Mucosa of descending colon (tissue), 3 donors: ENCODE measurements around the gene TRIM2. TPM values are rescaled to one million over a fixed set of nuclear protein-coding genes. Genes with fewer than 3 reads are reported as not detected.

ENCODE experiments used
- ATAC-seq: fragments of 200-7000 bp; cut with Tn5 transposase; one replicate; pipeline ENCODE4 v1.9.1; 2020; ENCODE audit warnings: mild to moderate bottlenecking, moderate library complexity
- DNase-seq, 3 donors: peaks; one replicate each; pipeline ENCODE4 v3.0.0-alpha.2; 2020
- H3K36me3 ChIP-seq: fragments of 200-600 bp; one replicate; pipeline ENCODE4 v1.8.0; 2021; ENCODE audit warnings: low read depth, mild to moderate bottlenecking
- H3K4me1 ChIP-seq: fragments of 200-600 bp; one replicate; pipeline ENCODE4 v1.8.0; 2021; ENCODE audit warnings: low read depth, mild to moderate bottlenecking
- H3K4me3 ChIP-seq: fragments of 200-600 bp; one replicate; pipeline ENCODE4 v1.8.0; 2021; ENCODE audit warnings: mild to moderate bottlenecking
- H3K9me3 ChIP-seq: fragments of 200-600 bp; one replicate; pipeline ENCODE4 v1.8.0; 2021; ENCODE audit warnings: mild to moderate bottlenecking
- intact Hi-C, 2 donors: fragments of 100-400 bp; cut with DNase I in 1 of 2; cut with micrococcal nuclease in 1 of 2; formaldehyde crosslinking; loops; one replicate each; pipeline versions ENCODE4 v1.11.0 to v1.11.1; 2022; cut with DNase I, micrococcal nuclease
- total RNA-seq, 3 donors: library from RNA; stranded (reverse); fragmentation: NEBNext Ultra II Directional in 2 of 3; extraction: Animal tissue kit (Norgen Biotek cat#: 25700) in 2 of 3; gene quantifications; one replicate each; pipeline versions ENCODE4 v1.2.1 to v1.2.4, GENCODE V29; 2021 to 2023
- TF ChIP-seq, protein P1 (sequence below): fragments of 200-600 bp; IDR thresholded peaks from one replicate; pipeline ENCODE4 v1.8.0; 2022; ENCODE audit warnings: antibody characterized with exemption, mild to moderate bottlenecking
- donor health status: DM: no; HTN: no; CAD: no; lungs with moderate emphysema.
- donor health status: DM: no; HTN: no; CAD: no.
- donor health status: DM: no; HTN: yes; CAD: no.

TRIM2 gene
- total RNA-seq, 3 donors from 2014 or later = 96.4 to 167 (median 154) TPM

DNA sequence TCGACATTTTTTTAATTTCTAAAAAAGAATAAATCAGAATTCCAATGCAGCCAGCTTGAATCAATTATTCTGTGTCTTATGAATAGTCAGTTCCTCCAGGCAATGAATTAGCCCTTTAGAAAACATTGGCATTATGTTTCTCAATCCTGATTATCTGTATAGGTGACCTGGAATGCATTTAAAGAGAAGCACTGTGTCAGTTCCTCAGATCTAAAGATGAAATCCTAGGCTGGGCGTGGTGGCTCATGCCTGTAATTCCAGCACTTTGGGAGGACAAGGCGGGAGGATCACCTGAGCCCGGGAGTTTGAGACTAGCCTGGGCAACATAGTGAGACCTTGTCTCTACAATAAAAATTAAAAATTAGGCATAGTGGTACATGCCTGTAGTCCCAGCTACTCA lies 183.7 kb downstream of the TRIM2 start:
- H3K4me3 ChIP-seq = no peak overlapping the region
- TF ChIP-seq, protein P1, sequence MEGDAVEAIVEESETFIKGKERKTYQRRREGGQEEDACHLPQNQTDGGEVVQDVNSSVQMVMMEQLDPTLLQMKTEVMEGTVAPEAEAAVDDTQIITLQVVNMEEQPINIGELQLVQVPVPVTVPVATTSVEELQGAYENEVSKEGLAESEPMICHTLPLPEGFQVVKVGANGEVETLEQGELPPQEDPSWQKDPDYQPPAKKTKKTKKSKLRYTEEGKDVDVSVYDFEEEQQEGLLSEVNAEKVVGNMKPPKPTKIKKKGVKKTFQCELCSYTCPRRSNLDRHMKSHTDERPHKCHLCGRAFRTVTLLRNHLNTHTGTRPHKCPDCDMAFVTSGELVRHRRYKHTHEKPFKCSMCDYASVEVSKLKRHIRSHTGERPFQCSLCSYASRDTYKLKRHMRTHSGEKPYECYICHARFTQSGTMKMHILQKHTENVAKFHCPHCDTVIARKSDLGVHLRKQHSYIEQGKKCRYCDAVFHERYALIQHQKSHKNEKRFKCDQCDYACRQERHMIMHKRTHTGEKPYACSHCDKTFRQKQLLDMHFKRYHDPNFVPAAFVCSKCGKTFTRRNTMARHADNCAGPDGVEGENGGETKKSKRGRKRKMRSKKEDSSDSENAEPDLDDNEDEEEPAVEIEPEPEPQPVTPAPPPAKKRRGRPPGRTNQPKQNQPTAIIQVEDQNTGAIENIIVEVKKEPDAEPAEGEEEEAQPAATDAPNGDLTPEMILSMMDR = no peak
- intact Hi-C loops = no loop called here
- H3K4me1 ChIP-seq = no peaks in the 10 kb centered on the region
- H3K36me3 ChIP-seq = no peaks in the 10 kb centered on the region
- ATAC-seq = no peak
- no peaks in the 10 kb centered on the region for H3K9me3 ChIP-seq
- no peak for DNase-seq

Other genes starting within 250 kb of the TRIM2 start
- gene MND1, start 140.2 kb downstream of the TRIM2 start, total RNA-seq = 1 to 10 TPM; 1.4 to 5.3 (median 1.6) TPM